IMR-90 (cell line): Measurements from ENCODE around the gene OGT. TPM values are rescaled to one million over a fixed set of nuclear protein-coding genes. Genes with fewer than 3 reads are reported as not detected.

Experiments used
- ATAC-seq: fragments of 200-7000 bp; cut with Tn5 transposase; 2 replicates; pipeline ENCODE4 v1.9.1; 2020; ENCODE audit warnings: low read depth, mild to moderate bottlenecking, moderate library complexity
- BruUV-seq: library from RNA; stranded (reverse); fragments of 400-500 nt; replicated peaks from 2 replicates; lab custom pipeline; 2021; lab: Mats Ljungman, UMichigan
- CTCF ChIA-PET: fragments of 300-600 bp; formaldehyde crosslinking; extraction: SDS; loops from one replicate; lab custom pipeline; 2021; ENCODE audit warnings: antibody characterized with exemption; lab: Yijun Ruan, JAX
- POLR2A ChIA-PET: fragments of 300-600 bp; sonication (Branson Sonifier 250); formaldehyde crosslinking; loops from one replicate; lab custom pipeline; 2022; ENCODE audit warnings: antibody characterized with exemption; ENCODE audit not compliant: unreplicated experiment; lab: Charles Lee
- DNase-seq: peaks from one replicate; pipeline ENCODE4 v3.0.0; 2013
- H2AFZ ChIP-seq: replicated peaks from 2 replicates; pipeline ENCODE3; 2013; ENCODE audit warnings: low read length, mild to moderate bottlenecking; ENCODE audit not compliant: poor library complexity
- H2AK5ac ChIP-seq: 2 replicates; pipeline ENCODE4 v1.6.1; 2013; ENCODE audit warnings: low read depth, low read length, inconsistent platforms
- H2AK9ac ChIP-seq: replicated peaks from 2 replicates; pipeline ENCODE3; 2013; ENCODE audit warnings: mild to moderate bottlenecking, low read depth, low read length, moderate library complexity; ENCODE audit not compliant: poor library complexity
- H2BK120ac ChIP-seq: 2 replicates; pipeline ENCODE4 v1.6.1; 2013; ENCODE audit warnings: low read depth, low read length, inconsistent platforms
- H2BK15ac ChIP-seq: 3 replicates; pipeline ENCODE4 v1.6.1; 2013; ENCODE audit warnings: low read depth, low read length, inconsistent platforms
- H2BK20ac ChIP-seq: 2 replicates; pipeline ENCODE4 v1.6.1; 2013; ENCODE audit warnings: low read depth, mild to moderate bottlenecking, inconsistent platforms, low read length, moderate library complexity
- H2BK5ac ChIP-seq: 2 replicates; pipeline ENCODE4 v1.6.1; 2013; ENCODE audit warnings: mild to moderate bottlenecking, low read depth, low read length, inconsistent platforms; ENCODE audit not compliant: poor library complexity, severe bottlenecking
- H3K14ac ChIP-seq: replicated peaks from 2 replicates; pipeline ENCODE4 v1.6.1; 2013; ENCODE audit warnings: low read depth, low read length, inconsistent platforms
- H3K18ac ChIP-seq: 2 replicates; pipeline ENCODE4 v1.6.1; 2013; ENCODE audit warnings: low read depth, low read length, control low read depth
- H3K23ac ChIP-seq: 2 replicates; pipeline ENCODE4 v1.6.1; 2013; ENCODE audit warnings: low read depth, low read length, inconsistent platforms
- H3K27ac ChIP-seq: 2 replicates; pipeline ENCODE4 v1.5.1; 2013; ENCODE audit warnings: mild to moderate bottlenecking, control low read depth, low read length; ENCODE audit not compliant: insufficient read depth
- H3K27me3 ChIP-seq: 2 replicates; pipeline ENCODE4 v1.6.1; 2013; ENCODE audit warnings: low read length; ENCODE audit not compliant: control insufficient read depth, insufficient read depth
- H3K36me3 ChIP-seq: 2 replicates; pipeline ENCODE4 v1.6.1; 2013; ENCODE audit warnings: low read length, mixed read lengths; ENCODE audit not compliant: control insufficient read depth, insufficient read depth
- H3K4ac ChIP-seq: 2 replicates; pipeline ENCODE4 v1.6.1; 2013; ENCODE audit warnings: low read depth, low read length, inconsistent platforms
- H3K4me1 ChIP-seq: 2 replicates; pipeline ENCODE4 v1.6.1; 2013; ENCODE audit warnings: low read length, mixed read lengths; ENCODE audit not compliant: control insufficient read depth, insufficient read depth
- H3K4me2 ChIP-seq: 2 replicates; pipeline ENCODE4 v1.6.1; 2013; ENCODE audit warnings: low read depth, mild to moderate bottlenecking, control low read depth, low read length, moderate library complexity
- H3K4me3 ChIP-seq: 2 replicates; pipeline ENCODE4 v1.5.1; 2013; ENCODE audit warnings: low read depth, mild to moderate bottlenecking, control low read depth, low read length, moderate library complexity; ENCODE audit not compliant: insufficient read depth
- H3K56ac ChIP-seq: 2 replicates; pipeline ENCODE4 v1.6.1; 2013; ENCODE audit warnings: low read length, inconsistent platforms; ENCODE audit not compliant: insufficient read depth; ENCODE audit errors: extremely low read depth
- H3K79me1 ChIP-seq, 2 experiments: 2 replicates each; pipeline ENCODE4 v1.6.1; 2013; ENCODE audit warnings: low read length in 2 of 2, inconsistent platforms in 1 of 2, low read depth in 1 of 2
- H3K9ac ChIP-seq: 2 replicates; pipeline ENCODE4 v1.6.1; 2013; ENCODE audit warnings: low read depth, low read length, control low read depth
- H3K9me1 ChIP-seq: 2 replicates; pipeline ENCODE4 v1.6.1; 2013; ENCODE audit warnings: low read length, inconsistent platforms; ENCODE audit not compliant: insufficient read depth
- H3K9me3 ChIP-seq: 2 replicates; pipeline ENCODE4 v1.6.1; 2013; ENCODE audit warnings: low read length; ENCODE audit not compliant: control insufficient read depth, insufficient read depth
- H4K20me1 ChIP-seq: 2 replicates; pipeline ENCODE4 v1.6.1; 2013; ENCODE audit warnings: low read length, inconsistent platforms; ENCODE audit not compliant: insufficient read depth
- H4K5ac ChIP-seq: 2 replicates; pipeline ENCODE4 v1.6.1; 2013; ENCODE audit warnings: mild to moderate bottlenecking, low read depth, low read length, control low read depth
- H4K8ac ChIP-seq, 2 experiments: 2 replicates each; pipeline ENCODE4 v1.6.1; 2013; ENCODE audit warnings: low read depth in 2 of 2, low read length in 2 of 2, control low read depth in 1 of 2, inconsistent platforms in 1 of 2
- H4K91ac ChIP-seq: 2 replicates; pipeline ENCODE4 v1.6.1; 2013; ENCODE audit warnings: low read depth, low read length, inconsistent platforms; ENCODE audit not compliant: insufficient read depth
- BHLHE40 ChIP-seq: fragments of 150-350 bp; IDR thresholded peaks from 2 replicates; pipeline ENCODE4 v1.6.1; 2016; ENCODE audit warnings: mild to moderate bottlenecking, low read depth, low read length
- CEBPB ChIP-seq: IDR thresholded peaks from 2 replicates; pipeline ENCODE4 v1.6.1; 2012; ENCODE audit warnings: low read depth, low read length, improper control_type of control experiment
- CHD1 ChIP-seq: IDR thresholded peaks from 2 replicates; pipeline ENCODE4 v1.6.1; 2012; ENCODE audit warnings: low read depth, low read length, improper control_type of control experiment
- CTCF ChIP-seq: conservative IDR thresholded peaks from 2 replicates; pipeline ENCODE4 v1.5.1; 2012; ENCODE audit warnings: mild to moderate bottlenecking, low read depth, low read length, improper control_type of control experiment
- ELK1 ChIP-seq: fragments of 150-350 bp; IDR thresholded peaks from 2 replicates; pipeline ENCODE4 v1.6.1; 2016; ENCODE audit warnings: low read depth, mild to moderate bottlenecking, low read length, moderate library complexity, borderline replicate concordance
- FOS ChIP-seq: fragments of 150-350 bp; IDR thresholded peaks from 2 replicates; pipeline ENCODE4 v1.6.1; 2016; ENCODE audit warnings: low read depth, low read length
- MAFK ChIP-seq: IDR thresholded peaks from 2 replicates; pipeline ENCODE4 v1.6.1; 2012; ENCODE audit warnings: low read depth, low read length, improper control_type of control experiment
- MAZ ChIP-seq: IDR thresholded peaks from 2 replicates; pipeline ENCODE4 v1.6.1; 2012; ENCODE audit warnings: low read depth, mild to moderate bottlenecking, low read length, improper control_type of control experiment, moderate library complexity, borderline replicate concordance
- MXI1 ChIP-seq: IDR thresholded peaks from 2 replicates; pipeline ENCODE4 v1.6.1; 2012; ENCODE audit warnings: low read depth, mild to moderate bottlenecking, low read length, moderate library complexity, borderline replicate concordance
- NFE2L2 ChIP-seq: fragments of 150-350 bp; IDR thresholded peaks from 2 replicates; pipeline ENCODE4 v1.6.1; 2016; ENCODE audit warnings: low read depth, mild to moderate bottlenecking, low read length
- POLR2A ChIP-seq: IDR thresholded peaks from 2 replicates; pipeline ENCODE4 v1.6.1; 2012; ENCODE audit warnings: mild to moderate bottlenecking, low read depth, low read length
- RAD21 ChIP-seq: IDR thresholded peaks from 2 replicates; pipeline ENCODE4 v1.6.1; 2012; ENCODE audit warnings: low read length, improper control_type of control experiment
- RCOR1 ChIP-seq: IDR thresholded peaks from 2 replicates; pipeline ENCODE4 v1.6.1; 2012; ENCODE audit warnings: mild to moderate bottlenecking, low read length, improper control_type of control experiment; ENCODE audit not compliant: insufficient replicate concordance
- RFX5 ChIP-seq: IDR thresholded peaks from 2 replicates; pipeline ENCODE4 v1.8.0; 2012; ENCODE audit warnings: low read depth, mild to moderate bottlenecking, low read length, moderate library complexity
- SMC3 ChIP-seq: fragments of 150-350 bp; IDR thresholded peaks from 2 replicates; pipeline ENCODE4 v1.6.1; 2016; ENCODE audit warnings: low read depth, mild to moderate bottlenecking, antibody characterized with exemption, low read length, moderate library complexity
- USF2 ChIP-seq: fragments of 150-350 bp; IDR thresholded peaks from 2 replicates; pipeline ENCODE4 v1.6.1; 2017; ENCODE audit warnings: mild to moderate bottlenecking, antibody characterized with exemption, low read length, low read depth
- WGBS, 2 experiments: methylation state at CpG; one replicate each; pipeline versions ENCODE4 v1.1.5 to v1.1.7; 2013; ENCODE audit warnings: missing lambda C conversion rate in 2 of 2; ENCODE audit not compliant: insufficient read length in 1 of 2; ENCODE audit errors: extremely low coverage in 2 of 2; 5-methylcytosine and 5-hydroxymethylcytosine counted together
- dilution Hi-C: fragments of 300-500 bp; cut with HindIII; formaldehyde crosslinking; loops from one replicate; pipeline ENCODE4 v1.14.3; 2018; ENCODE audit warnings: low sequenced_read_pairs; ENCODE audit not compliant: unreplicated experiment
- in situ Hi-C: fragments of 300-500 bp; cut with MboI; formaldehyde crosslinking; loops from 3 replicates; pipeline ENCODE4 v1.14.3; 2019; ENCODE audit warnings: low sequenced_read_pairs, inconsistent platforms, mixed read lengths
- intact Hi-C: fragments of 100-400 bp; cut with micrococcal nuclease; formaldehyde crosslinking; loops from 2 replicates; pipeline ENCODE4 v1.10.0; 2022
- polyA plus RNA-seq, 3 experiments: library from polyadenylated mRNA; depleted of rRNA; stranded (reverse); fragments of >200 nt; gene quantifications; 2 replicates each; pipeline ENCODE4 v1.2.3, GENCODE V29; 2012; ENCODE audit warnings: low replicate concordance in 1 of 3
- total RNA-seq: library from RNA; depleted of rRNA; stranded (reverse); fragments of >200 nt; gene quantifications from 2 replicates; pipeline ENCODE4 v1.2.3, GENCODE V29; 2012

OGT gene
- total and polyA plus RNA-seq, 2 of the 4 experiments (the other 2 are of a cell fraction): 80.7 to 113 TPM

GRCh38 chrX:71540801-71541200, 7.9 kb downstream of the OGT start:
- peak overlapping the region; percentile 32 for H2BK5ac ChIP-seq
- H3K18ac ChIP-seq: no peak overlapping the region
- H3K56ac ChIP-seq: no peak overlapping the region
- no TSS peak for BruUV-seq
- no peak overlapping the region for H4K8ac ChIP-seq
- CTCF ChIA-PET: no interaction called here
- dilution Hi-C loops: no loop called here
- no peak overlapping the region for H2BK20ac ChIP-seq
- TF ChIP-seq MXI1 (no peak), SMC3 (no peak), RAD21 (no peak), RCOR1 (no peak), BHLHE40 (no peak), POLR2A (no peak), USF2 (no peak), CEBPB (no peak), MAFK (no peak), ELK1 (no peak), FOS (no peak), RFX5 (no peak), MAZ (no peak), CTCF (no peak), CHD1 (no peak), NFE2L2 (no peak)
- intact Hi-C loops: no loop called here
- peaks cover 6 to 22% of the 10 kb centered on the region in 2 experiments; a peak in 1 of 4 replicates for H3K79me1 ChIP-seq
- ATAC-seq (no peak), DNase-seq (no peak)
- no peak overlapping the region for H4K5ac ChIP-seq
- H3K4me2 ChIP-seq: no peak overlapping the region; the same call in 1 of the 2 replicates
- POLR2A ChIA-PET: no interaction called here
- peaks cover 6% of the 10 kb centered on the region; the same call in 1 of the 2 replicates for H3K36me3 ChIP-seq
- no CpG with 5 or more reads among the region's 3 CpGs for WGBS, 2 experiments
- peaks cover 74% of the 10 kb centered on the region for H4K20me1 ChIP-seq
- in situ Hi-C loops: no loop called here
- H2AFZ ChIP-seq: no peak overlapping the region
- H3K4me1 ChIP-seq: peaks cover 2% of the 10 kb centered on the region; the same call in 1 of the 2 replicates
- no peak overlapping the region for H3K4me3 ChIP-seq
- no peak overlapping the region; the same call in 1 of the 2 replicates for H3K23ac ChIP-seq
- H2AK9ac ChIP-seq: no peak overlapping the region
- no peak overlapping the region; the same call in 1 of the 2 replicates for H2AK5ac ChIP-seq
- H3K27ac ChIP-seq: no peak overlapping the region
- H4K91ac ChIP-seq: no peak overlapping the region
- H3K9me1 ChIP-seq: peaks cover 4% of the 10 kb centered on the region; the same call in 1 of the 2 replicates
- no peak overlapping the region for H2BK120ac ChIP-seq
- no peak overlapping the region for H2BK15ac ChIP-seq
- no peak overlapping the region for H3K14ac ChIP-seq
- H3K27me3 ChIP-seq: no peaks in the 10 kb centered on the region
- H3K9ac ChIP-seq: no peak overlapping the region
- H3K9me3 ChIP-seq: no peaks in the 10 kb centered on the region
- no peak overlapping the region for H3K4ac ChIP-seq
